Right lobe of liver (tissue), 4 donors: ENCODE measurements around the gene MYO1F.

Experiments used
- CTCF ChIP-seq, 4 donors: fragments of 200-600 bp in 3 of 4; fragments of 450-650 bp in 1 of 4; IDR thresholded peaks; one replicate each; pipeline versions ENCODE4 v1.5.1 to v1.8.0; 2016 to 2022; ENCODE audit warnings: antibody characterized with exemption in 4 of 4, mild to moderate bottlenecking in 2 of 4
- POLR2A ChIP-seq: fragments of 450-650 bp; IDR thresholded peaks from one replicate; pipeline ENCODE4 v1.6.1; 2017; ENCODE audit warnings: antibody characterized with exemption, mild to moderate bottlenecking
- donor health status: DM: no; HTN: no; CAD: no.
- donor health status: DM: no; HTN: no; CAD: no.
- donor health status: DM: no; HTN: yes; CAD: no.

- TF ChIP-seq CTCF (IDR thresholded peaks at IDR 0.05) (no peak), POLR2A (no peak)
These were observed 48.7 kb downstream of the MYO1F start for GRCh38 chr19:8528500-8528899.
